ENCODE results near the gene SLC32A1. TPM values are rescaled to one million over a fixed set of nuclear protein-coding genes. Genes with fewer than 3 reads are reported as not detected.

Gene SLC32A1
- total RNA-seq, 1 experiment from 2014 or later, result 0.24 TPM

DNA sequence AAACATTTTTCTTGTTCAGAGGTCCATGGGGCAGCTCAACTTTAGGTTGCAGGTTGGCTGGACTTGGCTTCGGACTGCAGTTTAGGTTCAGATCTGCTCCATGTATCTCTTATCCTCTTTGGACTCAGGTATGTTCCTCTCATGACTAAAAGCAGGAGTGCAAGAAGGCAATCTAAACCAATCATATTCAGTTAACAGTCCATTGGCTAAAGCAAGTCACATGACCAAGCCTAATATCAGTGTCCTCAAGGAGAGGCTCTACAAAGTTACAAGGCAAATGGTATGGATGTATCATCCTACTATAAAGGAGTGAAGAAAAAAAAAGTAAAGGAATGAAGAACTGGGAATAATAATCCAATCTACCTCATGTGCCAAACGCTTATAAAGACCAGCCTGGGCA, 21.5 kb downstream of the SLC32A1 start:
- DNase-seq, result no peak
- WGBS (ENCODE audit: extremely low coverage, insufficient read length, low lambda C conversion rate), result no CpG with 5 or more reads among the region's 2 CpGs
- Histone ChIP-seq H2BK12ac (ENCODE audit: insufficient read length, low read depth, low read length) (no peak overlapping the region), H4K8ac (replicated peaks; ENCODE audit: insufficient read length, low read depth, low read length) (no peak overlapping the region), H2BK5ac (ENCODE audit: insufficient read length, low read length) (no peak overlapping the region), H2BK120ac (ENCODE audit: low read depth, low read length, poor library complexity, severe bottlenecking) (no peak overlapping the region), H3K56ac (ENCODE audit: insufficient read length, low read depth, low read length) (no peak overlapping the region), H3K4me1 (ENCODE audit: insufficient read depth, low read length) (no peaks in the 10 kb centered on the region; the same call in 1 of the 2 replicates), H3T11ph (ENCODE audit: low read length) (no peak overlapping the region), H3K27me3 (ENCODE audit: insufficient read depth, low read length) (no peaks in the 10 kb centered on the region; the same call in 1 of the 2 replicates), H3K23me2 (ENCODE audit: insufficient read length, low read depth, low read length, poor library complexity, severe bottlenecking) (peaks cover 2% of the 10 kb centered on the region), H3K79me2 (ENCODE audit: insufficient read depth, low read length) (no peaks in the 10 kb centered on the region), H2AFZ (ENCODE audit: low read length) (no peak overlapping the region), H3K27ac (ENCODE audit: insufficient read length, low read depth, low read length) (no peak overlapping the region), H3K4ac (ENCODE audit: low read depth, low read length) (no peak overlapping the region), H3K9me3 (ENCODE audit: control insufficient read depth, low read depth, low read length) (no peaks in the 10 kb centered on the region), H3K79me1 (ENCODE audit: insufficient read depth, low read depth, low read length, poor library complexity, severe bottlenecking) (no peaks in the 10 kb centered on the region), H3K18ac (ENCODE audit: insufficient read length, low read depth, low read length) (no peak overlapping the region), H2BK20ac (ENCODE audit: low read depth, low read length, poor library complexity, severe bottlenecking) (no peak overlapping the region), H4K91ac (ENCODE audit: insufficient read length, low read depth, low read length) (no peak overlapping the region), H3K4me2 (ENCODE audit: insufficient read depth, insufficient read length, low read length) (no peak overlapping the region), H4K5ac (ENCODE audit: insufficient read length, low read depth, low read length) (no peak overlapping the region), H3K14ac (ENCODE audit: insufficient read depth, low read length) (no peak overlapping the region), H2AK5ac (ENCODE audit: insufficient read length, low read length) (no peak overlapping the region), H4K20me1 (ENCODE audit: control insufficient read depth, insufficient read depth, insufficient read length) (no peaks in the 10 kb centered on the region), H3K9ac (ENCODE audit: extremely low read depth, insufficient read length, low read length) (no peak overlapping the region), H2BK15ac (ENCODE audit: low read depth, low read length) (no peak overlapping the region), H3K23ac (ENCODE audit: insufficient read length, low read depth, low read length) (no peak overlapping the region)
- H3K4me3 Mint-ChIP-seq, result no peak overlapping the region
- peaks cover 0 to 5% (median 4%) of the 10 kb centered on the region in 3 experiments; a peak in 4 of 7 replicates for H3K36me3 Mint-ChIP-seq (ENCODE audit: insufficient read depth in 1 of 3, low read depth in 3 of 3)
- no peak overlapping the region for H3K27ac Mint-ChIP-seq
- peaks cover 60% of the 10 kb centered on the region for H3K27me3 Mint-ChIP-seq (ENCODE audit: low read depth)
- TF ChIP-seq, protein P1, sequence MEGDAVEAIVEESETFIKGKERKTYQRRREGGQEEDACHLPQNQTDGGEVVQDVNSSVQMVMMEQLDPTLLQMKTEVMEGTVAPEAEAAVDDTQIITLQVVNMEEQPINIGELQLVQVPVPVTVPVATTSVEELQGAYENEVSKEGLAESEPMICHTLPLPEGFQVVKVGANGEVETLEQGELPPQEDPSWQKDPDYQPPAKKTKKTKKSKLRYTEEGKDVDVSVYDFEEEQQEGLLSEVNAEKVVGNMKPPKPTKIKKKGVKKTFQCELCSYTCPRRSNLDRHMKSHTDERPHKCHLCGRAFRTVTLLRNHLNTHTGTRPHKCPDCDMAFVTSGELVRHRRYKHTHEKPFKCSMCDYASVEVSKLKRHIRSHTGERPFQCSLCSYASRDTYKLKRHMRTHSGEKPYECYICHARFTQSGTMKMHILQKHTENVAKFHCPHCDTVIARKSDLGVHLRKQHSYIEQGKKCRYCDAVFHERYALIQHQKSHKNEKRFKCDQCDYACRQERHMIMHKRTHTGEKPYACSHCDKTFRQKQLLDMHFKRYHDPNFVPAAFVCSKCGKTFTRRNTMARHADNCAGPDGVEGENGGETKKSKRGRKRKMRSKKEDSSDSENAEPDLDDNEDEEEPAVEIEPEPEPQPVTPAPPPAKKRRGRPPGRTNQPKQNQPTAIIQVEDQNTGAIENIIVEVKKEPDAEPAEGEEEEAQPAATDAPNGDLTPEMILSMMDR (conservative IDR thresholded peaks at IDR 0.05), result no peak
- peaks cover 12% of the 10 kb centered on the region in 2 experiments for H3K4me1 Mint-ChIP-seq
- no peaks in the 10 kb centered on the region for H3K9me3 Mint-ChIP-seq

Measured in H9 (cell line).